Measurements from ENCODE around the gene C1QC. TPM values are rescaled to one million over a fixed set of nuclear protein-coding genes. Genes with fewer than 3 reads are reported as not detected.
A peak's percentile ranks its signal among the peaks of the same experiment; 100 is the strongest.

C1QC gene
- polyA plus RNA-seq, 4 donors: 17.7 to 181 (median 85.2) TPM

- H3K4me3 ChIP-seq (ENCODE audit: low read depth in 1 of 3, low read length in 3 of 3): no peak overlapping the region
- WGBS, 3 donors: 73 to 88% (median 86%) methylated on average over 32 to 39 of the region's 39 CpGs
- no peaks in the 10 kb centered on the region for H3K9me3 ChIP-seq (ENCODE audit: control insufficient read depth in 2 of 2, insufficient read depth in 1 of 2, low read depth in 1 of 2, low read length in 1 of 2)
- FAIRE-seq (no peak), DNase-seq (no peak)
- peaks cover 0 to 26% (median 7%) of the 10 kb centered on the region in 3 donors for H3K27me3 ChIP-seq (ENCODE audit: control insufficient read depth in 3 of 3, insufficient read depth in 3 of 3, low read length in 3 of 3)
- no peaks in the 10 kb centered on the region for H3K4me1 ChIP-seq (ENCODE audit: control insufficient read depth in 3 of 3, insufficient read depth in 2 of 3, low read depth in 1 of 3, low read length in 2 of 3)
- no peaks in the 10 kb centered on the region for H3K36me3 ChIP-seq (ENCODE audit: control insufficient read depth in 3 of 3, insufficient read depth in 2 of 3, low read depth in 1 of 3, low read length in 3 of 3)
- H3K27ac ChIP-seq (ENCODE audit: low read depth in 1 of 3, low read length in 2 of 3): no peak overlapping the region
Observed at GRCh38 chr1:22600817-22601605, 42.4 kb upstream of the C1QC start.

DNA sequence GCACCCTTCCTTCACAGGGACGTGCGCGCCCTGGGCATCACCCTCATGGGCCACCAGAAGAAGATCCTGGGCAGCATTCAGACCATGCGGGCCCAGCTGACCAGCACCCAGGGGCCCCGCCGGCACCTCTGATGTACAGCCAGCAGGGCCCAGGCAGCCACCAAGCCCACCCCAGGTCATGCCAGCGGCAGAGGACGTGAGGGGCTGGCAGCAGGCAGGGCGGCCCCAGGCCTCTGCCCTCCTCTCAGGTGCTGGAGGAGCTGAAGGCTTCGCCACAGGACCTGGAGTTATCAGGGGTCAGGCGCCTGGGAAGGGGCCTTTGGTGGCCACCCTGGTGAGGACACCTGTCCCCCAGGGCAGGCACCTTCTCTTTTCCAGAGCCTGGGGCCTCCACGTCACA, 41.8 kb upstream of the C1QC start:
- FAIRE-seq (no peak), DNase-seq (no peak)
- Histone ChIP-seq H3K4me1 (ENCODE audit: control insufficient read depth in 3 of 3, insufficient read depth in 2 of 3, low read depth in 1 of 3, low read length in 2 of 3) (no peaks in the 10 kb centered on the region), H3K4me3 (ENCODE audit: low read depth in 1 of 3, low read length in 3 of 3) (no peak overlapping the region), H3K27me3 (ENCODE audit: control insufficient read depth in 3 of 3, insufficient read depth in 3 of 3, low read length in 3 of 3) (peaks cover 0 to 30% (median 7%) of the 10 kb centered on the region in 3 donors), H3K27ac (ENCODE audit: low read depth in 1 of 3, low read length in 2 of 3) (no peak overlapping the region), H3K36me3 (ENCODE audit: control insufficient read depth in 3 of 3, insufficient read depth in 2 of 3, low read depth in 1 of 3, low read length in 3 of 3) (no peaks in the 10 kb centered on the region), H3K9me3 (ENCODE audit: control insufficient read depth in 2 of 2, insufficient read depth in 1 of 2, low read depth in 1 of 2, low read length in 1 of 2) (no peaks in the 10 kb centered on the region)
- 88 to 92% (median 90%) methylated on average over 9 to 12 of the region's 12 CpGs for WGBS, 3 donors

DNA sequence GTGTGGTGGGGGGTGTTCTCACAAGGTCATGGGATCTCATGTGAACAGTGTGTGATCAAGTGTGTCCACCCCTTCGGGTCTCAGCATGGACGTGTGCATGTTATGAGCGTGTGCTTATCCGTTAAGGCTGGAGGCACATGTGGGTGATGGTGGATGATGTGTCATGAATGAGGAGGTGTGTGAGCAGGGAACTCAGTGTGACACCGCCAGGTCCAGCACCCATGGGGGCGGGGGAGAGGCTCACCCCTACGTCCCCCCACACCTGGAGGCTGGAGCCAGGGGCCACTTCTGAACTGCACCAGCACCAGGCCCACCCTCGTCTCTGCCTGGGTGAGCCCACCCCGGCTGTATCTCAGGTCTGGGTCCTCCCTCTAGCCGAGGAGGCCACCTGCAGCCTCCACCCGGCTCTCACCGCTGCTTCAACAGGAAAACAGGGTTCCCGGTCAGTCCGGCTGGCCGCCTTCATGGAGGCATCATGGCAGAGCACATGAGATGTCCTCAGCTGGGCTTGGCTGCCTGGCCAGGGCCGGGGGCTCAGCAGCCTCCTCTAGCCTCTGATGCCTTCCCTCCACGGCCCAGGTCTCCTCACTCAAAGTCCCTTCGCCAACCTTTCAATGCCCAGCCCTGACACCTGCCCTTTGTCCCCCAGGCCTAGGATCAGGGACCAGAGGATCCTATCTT, 41.2 kb upstream of the C1QC start:
- FAIRE-seq: no peak

DNA sequence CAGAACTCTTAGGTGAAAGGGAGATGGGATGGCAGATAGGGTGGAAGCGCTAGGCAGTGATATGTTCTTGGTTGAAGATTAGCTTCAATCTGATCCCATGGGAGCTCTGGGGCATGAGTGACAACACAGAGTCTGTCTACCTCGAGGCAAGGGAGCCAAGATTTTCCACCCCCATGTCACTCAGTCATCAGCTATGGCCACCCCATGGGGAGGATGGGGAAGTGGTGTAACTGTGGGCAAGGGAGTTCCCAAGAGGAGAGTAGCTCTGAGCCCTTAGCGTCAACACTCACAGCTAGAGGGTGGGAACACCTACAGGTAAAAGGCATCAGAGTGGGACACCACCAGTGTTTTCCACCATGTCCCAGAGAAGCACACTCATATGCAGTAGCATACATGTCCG, 37.3 kb upstream of the C1QC start:
- no peaks in the 10 kb centered on the region for H3K36me3 ChIP-seq (ENCODE audit: control insufficient read depth in 3 of 3, insufficient read depth in 2 of 3, low read depth in 1 of 3, low read length in 3 of 3)
- FAIRE-seq (no peak), DNase-seq (no peak)
- 41 to 61% (median 51%) methylated on average over 4 of the region's 4 CpGs for WGBS, 3 donors
- no peak overlapping the region for H3K27ac ChIP-seq (ENCODE audit: low read depth in 1 of 3, low read length in 2 of 3)
- no peak overlapping the region for H3K4me3 ChIP-seq (ENCODE audit: low read depth in 1 of 3, low read length in 3 of 3)
- H3K4me1 ChIP-seq (ENCODE audit: control insufficient read depth in 3 of 3, insufficient read depth in 2 of 3, low read depth in 1 of 3, low read length in 2 of 3): no peaks in the 10 kb centered on the region
- H3K27me3 ChIP-seq (ENCODE audit: control insufficient read depth in 3 of 3, insufficient read depth in 3 of 3, low read length in 3 of 3): peaks cover 0 to 39% (median 9%) of the 10 kb centered on the region in 3 donors
- no peaks in the 10 kb centered on the region for H3K9me3 ChIP-seq (ENCODE audit: control insufficient read depth in 2 of 2, insufficient read depth in 1 of 2, low read depth in 1 of 2, low read length in 1 of 2)

More for the DNA sequence above, 41.2 kb upstream of the C1QC start:
- no peaks in the 10 kb centered on the region for H3K4me1 ChIP-seq (ENCODE audit: control insufficient read depth in 3 of 3, insufficient read depth in 2 of 3, low read depth in 1 of 3, low read length in 2 of 3)
- no peak for DNase-seq
- no peak overlapping the region for H3K27ac ChIP-seq (ENCODE audit: low read depth in 1 of 3, low read length in 2 of 3)
- H3K36me3 ChIP-seq (ENCODE audit: control insufficient read depth in 3 of 3, insufficient read depth in 2 of 3, low read depth in 1 of 3, low read length in 3 of 3): no peaks in the 10 kb centered on the region
- peaks cover 0 to 31% (median 7%) of the 10 kb centered on the region in 3 donors for H3K27me3 ChIP-seq (ENCODE audit: control insufficient read depth in 3 of 3, insufficient read depth in 3 of 3, low read length in 3 of 3)
- H3K9me3 ChIP-seq (ENCODE audit: control insufficient read depth in 2 of 2, insufficient read depth in 1 of 2, low read depth in 1 of 2, low read length in 1 of 2): no peaks in the 10 kb centered on the region
- H3K4me3 ChIP-seq (ENCODE audit: low read depth in 1 of 3, low read length in 3 of 3): no peak overlapping the region
- 68 to 82% (median 75%) methylated on average over 15 to 18 of the region's 18 CpGs for WGBS, 3 donors

DNA sequence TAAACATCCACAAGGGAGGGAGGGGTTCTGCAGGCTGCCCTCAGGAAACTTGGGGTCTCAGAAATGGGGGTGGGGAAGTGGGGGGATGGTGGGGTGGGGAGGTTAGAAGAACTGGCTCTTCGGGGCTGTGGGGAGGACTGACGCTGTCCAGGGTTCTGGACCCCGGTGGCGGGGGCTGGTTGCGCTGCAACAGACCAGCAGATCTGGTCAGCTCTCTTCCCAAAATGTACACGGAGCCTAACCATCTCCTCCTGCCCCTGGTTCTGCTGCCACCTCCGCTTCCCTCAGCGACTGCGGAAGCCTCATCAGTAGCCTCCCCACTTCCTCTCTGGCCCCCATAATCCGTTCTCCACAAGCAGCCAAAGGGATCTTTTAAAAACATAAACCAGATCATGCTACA, 36.3 kb upstream of the C1QC start:
- 14 to 17% (median 17%) methylated on average over 9 to 10 of the region's 10 CpGs for WGBS, 3 donors
- DNase-seq (no peak), FAIRE-seq (no peak)
- no peak overlapping the region for H3K27ac ChIP-seq (ENCODE audit: low read depth in 1 of 3, low read length in 2 of 3)
- no peaks in the 10 kb centered on the region for H3K4me1 ChIP-seq (ENCODE audit: control insufficient read depth in 3 of 3, insufficient read depth in 2 of 3, low read depth in 1 of 3, low read length in 2 of 3)
- H3K27me3 ChIP-seq (ENCODE audit: control insufficient read depth in 3 of 3, insufficient read depth in 3 of 3, low read length in 3 of 3): peaks cover 0 to 44% (median 10%) of the 10 kb centered on the region in 3 donors
- no peaks in the 10 kb centered on the region for H3K36me3 ChIP-seq (ENCODE audit: control insufficient read depth in 3 of 3, insufficient read depth in 2 of 3, low read depth in 1 of 3, low read length in 3 of 3)
- H3K4me3 ChIP-seq (ENCODE audit: low read depth in 1 of 3, low read length in 3 of 3): no peak overlapping the region
- no peaks in the 10 kb centered on the region for H3K9me3 ChIP-seq (ENCODE audit: control insufficient read depth in 2 of 2, insufficient read depth in 1 of 2, low read depth in 1 of 2, low read length in 1 of 2)

DNA sequence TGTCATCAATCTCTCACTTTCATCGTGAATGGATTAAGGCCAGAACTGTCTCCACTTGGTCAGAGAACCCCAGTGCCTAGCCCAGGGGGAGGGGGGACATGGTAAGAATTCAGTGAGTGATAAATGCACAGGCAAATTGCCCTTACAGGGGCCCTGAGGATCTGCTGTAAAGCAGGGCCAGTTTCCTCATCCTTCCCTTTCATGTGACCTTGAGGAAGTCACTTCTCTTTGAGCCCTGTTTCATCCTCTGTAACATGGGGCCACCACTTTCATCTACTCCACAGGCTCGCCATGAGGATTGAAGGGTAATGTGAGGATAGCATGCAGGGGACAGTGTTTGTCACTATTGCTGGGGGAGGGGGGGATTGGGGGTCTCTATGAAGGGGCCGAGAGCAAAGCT, 35.1 kb upstream of the C1QC start:
- Histone ChIP-seq H3K27me3 (ENCODE audit: control insufficient read depth in 3 of 3, insufficient read depth in 3 of 3, low read length in 3 of 3) (peaks cover 0 to 34% (median 10%) of the 10 kb centered on the region in 3 donors), H3K9me3 (ENCODE audit: control insufficient read depth in 2 of 2, insufficient read depth in 1 of 2, low read depth in 1 of 2, low read length in 1 of 2) (no peaks in the 10 kb centered on the region), H3K27ac (ENCODE audit: low read depth in 1 of 3, low read length in 2 of 3) (no peak overlapping the region), H3K4me1 (ENCODE audit: control insufficient read depth in 3 of 3, insufficient read depth in 2 of 3, low read depth in 1 of 3, low read length in 2 of 3) (no peaks in the 10 kb centered on the region), H3K4me3 (ENCODE audit: low read depth in 1 of 3, low read length in 3 of 3) (no peak overlapping the region), H3K36me3 (ENCODE audit: control insufficient read depth in 3 of 3, insufficient read depth in 2 of 3, low read depth in 1 of 3, low read length in 3 of 3) (no peaks in the 10 kb centered on the region)
- DNase-seq (no peak), FAIRE-seq (no peak)
- 54 to 69% (median 55%) methylated on average over 3 of the region's 3 CpGs for WGBS, 3 donors

DNA sequence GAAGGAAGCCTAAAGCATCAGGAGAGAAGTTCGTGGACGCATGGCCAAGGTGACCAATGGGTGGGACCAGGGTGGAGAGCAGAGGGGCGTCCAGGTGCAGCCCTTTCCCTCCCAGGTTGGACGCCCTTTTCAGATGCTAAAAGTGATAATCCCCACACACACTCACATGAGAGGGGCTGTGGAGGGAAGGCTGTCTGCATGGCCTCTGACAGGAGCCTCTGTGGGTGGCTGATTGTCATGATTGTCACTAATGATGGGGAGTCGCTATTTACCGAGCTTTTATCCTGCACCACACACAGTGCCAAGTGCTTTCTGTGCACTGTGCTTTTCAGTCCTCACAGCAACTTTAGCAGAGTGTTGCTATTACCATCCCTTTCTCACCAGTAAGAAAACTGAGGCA, 34.1 kb upstream of the C1QC start:
- DNase-seq (no peak), FAIRE-seq (no peak)
- 21 to 36% (median 28%) methylated on average over 6 of the region's 6 CpGs for WGBS, 3 donors
- Histone ChIP-seq H3K4me1 (ENCODE audit: control insufficient read depth in 3 of 3, insufficient read depth in 2 of 3, low read depth in 1 of 3, low read length in 2 of 3) (no peaks in the 10 kb centered on the region), H3K36me3 (ENCODE audit: control insufficient read depth in 3 of 3, insufficient read depth in 2 of 3, low read depth in 1 of 3, low read length in 3 of 3) (no peaks in the 10 kb centered on the region), H3K9me3 (ENCODE audit: control insufficient read depth in 2 of 2, insufficient read depth in 1 of 2, low read depth in 1 of 2, low read length in 1 of 2) (no peaks in the 10 kb centered on the region), H3K27ac (ENCODE audit: low read depth in 1 of 3, low read length in 2 of 3) (no peak overlapping the region), H3K27me3 (ENCODE audit: control insufficient read depth in 3 of 3, insufficient read depth in 3 of 3, low read length in 3 of 3) (peaks cover 0 to 35% (median 7%) of the 10 kb centered on the region in 3 donors), H3K4me3 (ENCODE audit: low read depth in 1 of 3, low read length in 3 of 3) (no peak overlapping the region)

- no peak for FAIRE-seq
- no peaks in the 10 kb centered on the region for H3K4me1 ChIP-seq (ENCODE audit: control insufficient read depth in 3 of 3, insufficient read depth in 2 of 3, low read depth in 1 of 3, low read length in 2 of 3)
- H3K27me3 ChIP-seq (ENCODE audit: control insufficient read depth in 3 of 3, insufficient read depth in 3 of 3, low read length in 3 of 3): peaks cover 0 to 32% (median 8%) of the 10 kb centered on the region in 3 donors
- no peak overlapping the region for H3K27ac ChIP-seq (ENCODE audit: low read depth in 1 of 3, low read length in 2 of 3)
- H3K36me3 ChIP-seq (ENCODE audit: control insufficient read depth in 3 of 3, insufficient read depth in 2 of 3, low read depth in 1 of 3, low read length in 3 of 3): no peaks in the 10 kb centered on the region
- DNase-seq: peak; percentile 15 to 75
- no peak overlapping the region for H3K4me3 ChIP-seq (ENCODE audit: low read depth in 1 of 3, low read length in 3 of 3)
- WGBS, 3 donors: 21 to 24% (median 21%) methylated on average over 7 of the region's 7 CpGs
- no peaks in the 10 kb centered on the region for H3K9me3 ChIP-seq (ENCODE audit: control insufficient read depth in 2 of 2, insufficient read depth in 1 of 2, low read depth in 1 of 2, low read length in 1 of 2)
Observed at GRCh38 chr1:22611530-22611947, 31.9 kb upstream of the C1QC start.

Data from small intestine (tissue), 7 donors.